GM23338 (cell line): ENCODE results near the gene COL21A1.

Experiments used
- ETS1 ChIP-seq: IDR thresholded peaks from 2 replicates; pipeline ENCODE4 v1.6.1; 2016; ENCODE audit warnings: antibody characterized with exemption
- POLR2AphosphoS5 ChIP-seq: IDR thresholded peaks from 2 replicates; pipeline ENCODE4 v1.6.1; 2016; ENCODE audit warnings: antibody characterized with exemption, low read depth
- ZNF331 ChIP-seq: fragments of 250-450 bp; sonication (Bioruptor Pico); IDR thresholded peaks from 2 replicates; pipeline ENCODE4 v1.5.0; 2020; ENCODE audit warnings: low read depth, mild to moderate bottlenecking, moderate library complexity
- TF ChIP-seq, protein P1 (sequence below), 2 experiments: fragments of 200-600 bp in 1 of 2; sonication (generic) in 1 of 2; conservative IDR thresholded peaks; 2 replicates each; pipeline versions ENCODE4 v1.5.1 to v1.6.1; 2016 to 2017; ENCODE audit warnings: antibody characterized with exemption in 2 of 2, low read depth in 2 of 2, mild to moderate bottlenecking in 2 of 2, moderate library complexity in 1 of 2

DNA sequence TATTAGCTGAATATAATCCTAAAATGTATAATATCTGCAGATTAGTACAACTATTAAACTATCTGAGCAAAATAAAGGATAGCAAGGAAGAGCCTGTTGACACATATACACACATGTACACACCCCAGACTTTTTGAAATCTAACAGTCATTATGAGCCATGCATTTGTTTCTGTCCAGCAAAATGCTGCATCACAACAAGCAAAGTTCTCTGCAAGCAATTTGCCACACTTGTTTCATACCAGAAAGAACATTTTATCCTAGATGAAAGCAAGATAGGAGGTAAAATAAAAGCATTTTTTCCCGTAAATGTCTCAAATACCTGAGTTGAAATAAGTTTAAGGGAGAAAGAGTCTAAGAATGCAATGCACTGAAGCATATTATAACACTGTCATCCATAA is 145.2 kb downstream of the COL21A1 start:
- TF ChIP-seq POLR2AphosphoS5 (no peak), ZNF331 (CRISPR knock-in tag) (no peak), ETS1 (no peak)
- TF ChIP-seq, protein P1, sequence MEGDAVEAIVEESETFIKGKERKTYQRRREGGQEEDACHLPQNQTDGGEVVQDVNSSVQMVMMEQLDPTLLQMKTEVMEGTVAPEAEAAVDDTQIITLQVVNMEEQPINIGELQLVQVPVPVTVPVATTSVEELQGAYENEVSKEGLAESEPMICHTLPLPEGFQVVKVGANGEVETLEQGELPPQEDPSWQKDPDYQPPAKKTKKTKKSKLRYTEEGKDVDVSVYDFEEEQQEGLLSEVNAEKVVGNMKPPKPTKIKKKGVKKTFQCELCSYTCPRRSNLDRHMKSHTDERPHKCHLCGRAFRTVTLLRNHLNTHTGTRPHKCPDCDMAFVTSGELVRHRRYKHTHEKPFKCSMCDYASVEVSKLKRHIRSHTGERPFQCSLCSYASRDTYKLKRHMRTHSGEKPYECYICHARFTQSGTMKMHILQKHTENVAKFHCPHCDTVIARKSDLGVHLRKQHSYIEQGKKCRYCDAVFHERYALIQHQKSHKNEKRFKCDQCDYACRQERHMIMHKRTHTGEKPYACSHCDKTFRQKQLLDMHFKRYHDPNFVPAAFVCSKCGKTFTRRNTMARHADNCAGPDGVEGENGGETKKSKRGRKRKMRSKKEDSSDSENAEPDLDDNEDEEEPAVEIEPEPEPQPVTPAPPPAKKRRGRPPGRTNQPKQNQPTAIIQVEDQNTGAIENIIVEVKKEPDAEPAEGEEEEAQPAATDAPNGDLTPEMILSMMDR (conservative IDR thresholded peaks at IDR 0.05; ENCODE audit: low read depth in 2 of 2), result no peak
